Nephron progenitor cell (in vitro differentiated cells): ENCODE measurements around the gene WNT5B.

Experiments
- DNase-seq: peaks from one replicate; pipeline ENCODE4 v3.0.0; 2021
- H3K27ac Mint-ChIP-seq: 2 replicates; pipeline ENCODE4 v1.8.0; 2021; ENCODE audit warnings: mild to moderate bottlenecking, moderate library complexity, mixed read lengths
- H3K27me3 Mint-ChIP-seq: 2 replicates; pipeline ENCODE4 v1.8.0; 2021; ENCODE audit warnings: mild to moderate bottlenecking, low read depth, mixed read lengths; ENCODE audit not compliant: poor library complexity
- H3K36me3 Mint-ChIP-seq: 2 replicates; pipeline ENCODE4 v1.8.0; 2021; ENCODE audit warnings: low read depth, mixed read lengths
- H3K4me1 Mint-ChIP-seq: 2 replicates; pipeline ENCODE4 v1.8.0; 2021; ENCODE audit warnings: mixed read lengths
- H3K4me3 Mint-ChIP-seq: 2 replicates; pipeline ENCODE4 v1.8.0; 2021; ENCODE audit warnings: mild to moderate bottlenecking, moderate library complexity, mixed read lengths
- H3K9me3 Mint-ChIP-seq: 2 replicates; pipeline ENCODE4 v1.8.0; 2021; ENCODE audit warnings: mild to moderate bottlenecking, moderate library complexity, mixed read lengths
- CTCF ChIP-seq: fragments of 200-600 bp; sonication (generic); IDR thresholded peaks from 2 replicates; pipeline ENCODE4 v1.5.0; 2021; ENCODE audit warnings: antibody characterized with exemption

The WNT5B gene

DNA sequence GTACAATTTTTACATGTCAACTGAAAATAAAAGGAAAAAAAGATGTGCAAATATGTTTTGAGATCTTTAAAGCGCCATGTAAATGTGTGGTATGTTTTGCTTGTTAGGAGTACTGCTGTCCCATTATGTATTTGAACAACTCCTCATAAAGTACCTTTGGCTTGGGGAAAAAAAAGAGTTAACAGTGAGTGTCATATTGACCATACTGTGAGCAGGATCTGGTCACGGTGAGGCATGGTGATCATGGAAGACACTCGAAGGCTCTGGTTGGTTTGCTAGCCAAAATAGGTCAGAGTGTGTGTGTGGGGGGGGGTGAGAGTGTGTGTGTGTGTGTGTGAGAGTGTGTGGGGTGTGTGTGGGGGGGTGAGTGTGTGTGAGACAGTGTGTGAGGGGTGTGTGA, 24.6 kb upstream of the WNT5B start:
- Mint-ChIP-seq H3K36me3 (no peaks in the 10 kb centered on the region), H3K27me3 (peaks cover 15% of the 10 kb centered on the region), H3K9me3 (no peaks in the 10 kb centered on the region), H3K4me1 (peaks cover 80% of the 10 kb centered on the region), H3K27ac (no peak overlapping the region), H3K4me3 (peak overlapping the region; percentile 30)
- TF ChIP-seq CTCF, result no peak
- no peak for DNase-seq

DNA sequence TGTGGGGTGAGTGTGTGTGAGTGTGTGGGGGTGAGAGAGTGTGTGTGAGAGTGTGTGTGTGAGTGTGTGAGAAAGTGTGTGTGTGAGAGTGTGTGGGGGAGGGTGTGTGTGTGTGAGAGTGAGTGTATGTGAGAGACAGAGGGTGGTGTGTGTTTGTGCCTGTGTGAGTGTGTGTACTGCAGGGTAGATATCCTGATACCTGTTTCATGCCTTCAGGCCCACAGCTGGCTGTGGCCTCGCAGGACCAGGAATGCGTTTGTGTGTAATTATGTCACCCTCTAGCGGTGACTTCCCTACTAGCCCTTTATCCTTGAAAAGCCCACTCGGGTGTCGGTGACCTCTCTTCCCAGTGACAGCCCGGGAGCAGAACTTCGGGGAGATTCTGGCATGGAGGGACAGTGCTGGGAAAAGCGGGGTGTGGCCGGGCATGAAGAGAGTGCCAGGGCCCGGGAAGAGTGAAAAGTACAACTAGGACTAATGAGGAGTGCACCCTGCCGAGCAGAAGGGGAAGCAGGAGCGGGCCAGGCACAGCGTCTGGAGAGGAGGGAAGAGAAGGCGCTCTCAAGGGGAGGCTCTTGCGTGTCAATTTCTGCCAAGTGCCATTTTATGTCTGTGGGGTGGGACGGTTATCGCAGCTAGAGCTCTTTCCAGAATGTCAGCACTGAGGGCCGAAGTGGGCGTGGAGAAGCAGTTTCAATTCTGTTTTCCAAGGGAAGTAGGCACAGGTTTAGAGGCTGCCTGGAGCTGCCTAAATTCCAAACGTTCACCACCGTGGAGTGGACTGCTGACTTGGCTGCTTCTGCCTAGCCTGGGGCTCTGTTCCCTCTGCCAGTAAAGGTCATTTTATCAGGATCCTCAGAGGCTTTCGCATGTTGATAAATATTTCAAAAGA, 23.7 kb upstream of the WNT5B start:
- TF ChIP-seq CTCF, result peak; percentile 66
- Mint-ChIP-seq H3K9me3 (no peaks in the 10 kb centered on the region), H3K27me3 (peaks cover 15% of the 10 kb centered on the region), H3K36me3 (no peaks in the 10 kb centered on the region), H3K4me1 (peaks cover 78% of the 10 kb centered on the region), H3K27ac (peak overlapping the region; percentile 87), H3K4me3 (peak overlapping the region; percentile 86)
- DNase-seq, result peak; percentile 65

- peak; percentile 30 for DNase-seq
- no peak for TF ChIP-seq CTCF
- Mint-ChIP-seq H3K4me1 (peaks cover 78% of the 10 kb centered on the region), H3K9me3 (no peaks in the 10 kb centered on the region), H3K36me3 (no peaks in the 10 kb centered on the region), H3K27me3 (peaks cover 12% of the 10 kb centered on the region), H3K4me3 (peak overlapping the region; percentile 86), H3K27ac (peak overlapping the region; percentile 87)
These were observed 22.9 kb upstream of the WNT5B start for GRCh38 chr12:1606021-1606622.

DNA sequence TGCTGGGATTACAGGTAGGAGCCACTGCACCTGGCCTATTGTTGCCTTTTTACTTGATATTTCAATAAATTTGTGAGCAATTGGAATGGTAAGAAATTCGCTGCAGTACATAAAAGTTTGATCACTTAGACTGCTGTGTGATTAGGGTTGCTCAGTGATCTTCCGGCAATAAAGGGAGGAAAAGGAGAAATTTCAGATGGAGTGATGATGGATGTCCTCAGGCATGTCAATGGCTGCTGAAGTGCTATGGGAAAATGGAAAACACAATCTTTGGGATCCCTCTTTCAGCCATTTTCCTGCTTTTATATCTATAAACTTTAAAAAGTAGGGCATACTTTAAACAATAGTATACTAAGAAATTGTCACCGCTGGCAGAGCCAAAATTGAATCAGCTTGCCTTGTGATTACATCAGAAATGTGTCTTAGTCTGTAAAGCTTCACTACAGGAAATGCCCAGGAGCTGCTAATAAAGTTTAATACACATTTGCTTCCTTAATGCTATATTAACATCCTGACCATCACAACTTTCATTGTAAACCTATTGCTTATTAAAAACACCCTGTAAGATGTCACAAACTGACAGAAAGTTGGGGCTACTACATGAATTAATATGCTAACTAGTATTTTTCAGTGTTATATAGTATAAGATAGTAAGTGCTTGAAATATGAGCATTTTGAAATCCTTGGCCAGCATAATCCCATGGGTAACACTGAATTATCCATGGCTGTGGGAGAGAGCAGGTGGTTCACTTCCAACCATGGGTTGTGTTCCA, 20.9 kb upstream of the WNT5B start:
- no peak for DNase-seq
- Mint-ChIP-seq H3K27ac (no peak overlapping the region), H3K27me3 (peaks cover 6% of the 10 kb centered on the region), H3K4me3 (no peak overlapping the region), H3K4me1 (peaks cover 81% of the 10 kb centered on the region), H3K9me3 (no peaks in the 10 kb centered on the region), H3K36me3 (no peaks in the 10 kb centered on the region)
- TF ChIP-seq CTCF, result no peak

- Mint-ChIP-seq H3K27ac (no peak overlapping the region), H3K9me3 (no peaks in the 10 kb centered on the region), H3K36me3 (no peaks in the 10 kb centered on the region), H3K4me3 (no peak overlapping the region), H3K4me1 (peaks cover 81% of the 10 kb centered on the region), H3K27me3 (peaks cover 6% of the 10 kb centered on the region)
- no peak for DNase-seq
- TF ChIP-seq CTCF, result no peak
These were observed 20.3 kb upstream of the WNT5B start for GRCh38 chr12:1608713-1609119.
